ENCODE results near the gene GFI1.

The GFI1 gene

GRCh38 chr1:92487078-92487605 lies 417 bp upstream of the GFI1 start:
- no peak for DNase-seq

- peak; percentile 43 to 85 (median 73) for DNase-seq
Observed at GRCh38 chr1:92485381-92486250, 1.1 kb downstream of the GFI1 start.

- DNase-seq = peak; percentile 24 to 71 (median 45)
Observed at GRCh38 chr1:92484472-92485380, 2.0 kb downstream of the GFI1 start.

- peak in 4 of 5 experiments; percentile 12 to 55 (median 30) for DNase-seq
Observed at GRCh38 chr1:92483610-92484471, 2.9 kb downstream of the GFI1 start.

- peak in 3 of 5 experiments; percentile 13 to 50 (median 14) for DNase-seq
Observed at GRCh38 chr1:92482665-92483609, 3.8 kb downstream of the GFI1 start.

DNA sequence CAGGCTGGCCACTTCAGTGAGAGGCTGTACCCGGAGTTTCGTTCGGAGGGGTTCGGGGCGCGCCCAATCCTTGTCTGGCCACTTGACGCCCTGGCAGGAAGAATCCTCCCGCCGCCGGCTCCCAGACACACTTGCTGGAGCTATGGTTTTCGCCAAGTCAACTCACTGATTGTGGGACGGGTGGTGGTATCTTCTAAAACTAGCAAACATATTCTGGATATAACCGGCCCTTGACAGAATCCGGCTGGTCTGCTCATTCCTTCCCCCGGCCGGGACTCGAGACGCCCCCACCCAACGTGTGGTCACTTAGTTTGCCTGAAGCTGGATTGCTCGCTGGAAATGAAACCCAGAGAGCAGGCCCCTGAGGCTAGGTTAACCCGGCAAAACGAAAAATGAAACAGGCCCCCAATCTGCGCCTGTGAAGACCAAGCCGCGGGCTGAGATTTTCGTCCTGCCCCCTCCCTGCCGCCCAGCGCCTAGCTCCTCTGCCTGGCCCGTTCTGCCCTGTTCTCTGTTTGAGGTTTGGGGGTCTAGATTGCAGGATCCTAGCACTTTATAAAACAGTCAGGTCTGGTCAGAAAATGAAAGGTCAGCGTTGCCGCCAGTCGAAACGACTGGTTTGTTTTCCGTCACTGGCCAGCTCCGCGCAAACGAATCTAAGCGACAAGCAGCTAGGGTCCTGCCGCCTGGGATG lies 4.6 kb downstream of the GFI1 start:
- no peak for DNase-seq

DNA sequence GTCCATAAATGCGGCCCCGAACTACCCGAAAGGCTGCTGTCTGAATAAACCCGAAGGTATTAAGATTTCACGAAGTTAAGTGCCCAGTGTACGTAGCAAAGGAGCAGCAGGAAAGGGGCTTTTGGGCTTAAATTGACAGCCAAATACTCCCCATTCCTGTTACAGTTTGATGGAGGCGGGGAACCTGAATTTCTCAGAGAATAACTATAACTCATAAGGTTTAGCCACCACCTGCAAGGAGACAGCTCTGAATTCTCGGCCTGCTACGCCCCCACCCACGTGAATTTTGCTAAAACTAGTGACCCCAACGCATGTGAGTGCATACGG lies 5.2 kb downstream of the GFI1 start:
- DNase-seq = no peak

- DNase-seq = no peak
Observed at GRCh38 chr1:92480813-92481598, 5.7 kb downstream of the GFI1 start.

DNA sequence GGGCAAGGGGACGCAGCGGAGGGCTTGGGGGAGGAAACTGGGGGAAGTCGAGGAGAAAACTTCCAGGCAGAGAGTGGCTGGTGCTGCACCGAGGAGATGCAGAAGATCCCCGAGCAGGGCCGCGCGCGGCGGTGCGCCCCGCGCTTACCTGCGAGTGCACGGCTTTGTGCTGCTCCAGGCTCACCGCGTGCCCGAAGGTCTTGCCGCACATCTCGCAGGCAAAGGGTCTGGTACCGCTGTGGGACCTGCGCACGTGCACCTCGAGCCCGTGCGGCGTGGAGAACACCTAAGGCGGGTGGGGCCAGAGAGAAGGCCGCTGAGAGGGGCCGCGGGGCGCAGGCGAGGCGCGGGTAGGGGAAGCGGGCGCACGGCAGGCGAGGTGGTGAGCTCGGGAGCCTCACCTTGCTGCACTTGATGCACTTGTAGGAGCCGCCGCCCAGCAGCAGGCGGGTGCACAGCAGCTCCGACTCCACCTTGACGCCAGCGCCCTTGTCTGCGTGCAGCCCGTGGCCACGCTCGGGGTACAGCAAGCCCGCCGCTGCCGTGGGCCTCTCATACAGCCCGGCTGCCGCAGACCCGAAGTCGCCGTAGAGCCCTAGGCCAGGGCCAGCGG lies 6.4 kb downstream of the GFI1 start:
- DNase-seq = no peak

- DNase-seq = no peak
Observed at GRCh38 chr1:92479587-92479986, 7.1 kb downstream of the GFI1 start.

DNA sequence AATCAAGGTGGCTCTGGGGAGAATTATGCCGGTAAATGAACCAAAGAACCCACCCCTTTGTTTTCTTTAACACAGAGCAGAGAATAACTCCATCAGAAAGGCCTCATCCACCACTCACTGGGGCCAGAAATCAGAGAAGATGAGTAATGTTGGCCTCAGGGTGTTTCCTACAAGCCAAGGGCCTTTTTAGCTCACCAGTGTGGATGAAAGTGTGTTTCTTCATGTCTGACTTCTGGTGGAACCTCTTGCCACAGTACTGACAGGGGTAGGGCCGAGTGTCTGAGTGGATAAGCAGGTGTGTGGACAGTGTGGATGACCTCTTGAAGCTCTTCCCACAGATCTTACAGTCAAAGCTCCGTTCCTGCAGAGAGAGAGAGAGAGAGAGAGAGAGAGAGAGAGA lies 8.3 kb downstream of the GFI1 start:
- no peak for DNase-seq

GRCh38 chr1:92476071-92476631 lies 10.6 kb downstream of the GFI1 start:
- DNase-seq = peak in 2 of 5 experiments; percentile 60 to 77

DNA sequence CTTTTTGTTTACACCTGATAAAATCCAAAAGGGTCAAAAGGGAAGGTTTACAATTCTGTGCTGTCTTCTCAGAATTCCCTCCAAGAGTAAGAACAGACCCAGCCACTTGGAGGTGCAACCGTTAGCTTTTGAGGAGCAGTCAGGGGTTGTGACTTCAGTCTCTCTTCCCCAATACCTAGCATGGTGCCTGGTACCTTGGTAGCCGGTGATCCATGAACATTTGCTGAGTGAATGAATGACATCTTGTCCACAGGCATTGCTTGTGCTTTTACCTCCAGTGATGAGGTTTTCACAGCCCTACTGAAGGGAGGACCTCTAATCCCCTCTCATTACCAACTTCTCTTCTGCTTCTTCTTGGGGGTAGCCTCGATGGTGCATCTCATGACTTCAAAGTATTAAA lies 11.7 kb downstream of the GFI1 start:
- no peak for DNase-seq

GRCh38 chr1:92473781-92474495 lies 12.8 kb downstream of the GFI1 start:
- DNase-seq = peak in 1 of 5 experiments; percentile 85

GRCh38 chr1:92470216-92470615 lies 16.5 kb downstream of the GFI1 start:
- no peak for DNase-seq

- no peak for DNase-seq
Observed at GRCh38 chr1:92466683-92467352, 19.9 kb downstream of the GFI1 start.

DNA sequence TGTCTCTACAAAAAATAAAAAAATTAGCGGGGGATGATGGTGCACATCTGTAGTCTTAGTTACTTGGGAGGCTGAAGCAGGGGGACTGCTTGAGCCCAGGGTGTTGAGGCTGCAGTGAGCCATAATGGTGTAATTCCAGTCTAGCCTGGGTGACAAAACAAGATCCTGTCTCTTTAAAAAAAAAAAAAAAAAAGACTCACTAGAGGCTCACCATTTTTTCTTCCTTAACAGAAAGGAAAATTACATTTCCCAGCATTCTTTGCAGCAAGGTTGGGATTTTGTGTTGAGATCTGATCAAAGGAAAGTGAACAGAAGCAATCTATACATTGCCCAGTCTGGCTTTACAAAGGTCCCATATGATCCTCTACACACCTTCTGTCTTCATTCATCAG lies 21.5 kb downstream of the GFI1 start:
- no peak for DNase-seq

Data from T-helper 2 cell (primary cell).